MM.1S (cell line): ENCODE data around the gene TPK1.

Experiments
- DNase-seq: peaks from one replicate; pipeline ENCODE4 v3.0.0-alpha.2; 2015
- H2AFZ ChIP-seq: fragments of 300-600 bp; sonication (generic); 2 replicates; pipeline ENCODE4 v1.6.0; 2016; ENCODE audit warnings: antibody characterized with exemption, low read length
- H3F3A ChIP-seq: fragments of 300-600 bp; sonication (generic); 2 replicates; pipeline ENCODE4 v1.6.1; 2016; ENCODE audit warnings: mild to moderate bottlenecking, antibody characterized with exemption, low read length, moderate library complexity, mixed read lengths; ENCODE audit not compliant: insufficient read depth
- H3K27ac ChIP-seq: fragments of 300-600 bp; sonication (generic); 2 replicates; pipeline ENCODE4 v1.5.1; 2016; ENCODE audit warnings: mild to moderate bottlenecking, low read length
- H3K27me3 ChIP-seq: fragments of 300-600 bp; sonication (generic); replicated peaks from 2 replicates; pipeline ENCODE4 v1.6.0; 2016; ENCODE audit warnings: low read length; ENCODE audit not compliant: insufficient read depth
- H3K36me3 ChIP-seq: fragments of 300-600 bp; sonication (generic); replicated peaks from 2 replicates; pipeline ENCODE4 v1.6.1; 2016; ENCODE audit warnings: mild to moderate bottlenecking, low read length, mixed read lengths; ENCODE audit not compliant: insufficient read depth
- H3K4me1 ChIP-seq: fragments of 300-600 bp; sonication (generic); 2 replicates; pipeline ENCODE4 v1.6.1; 2016; ENCODE audit warnings: low read length, mixed read lengths
- H3K4me2 ChIP-seq: fragments of 300-600 bp; sonication (generic); 2 replicates; pipeline ENCODE4 v1.6.0; 2016; ENCODE audit warnings: low read depth, low read length
- H3K4me3 ChIP-seq: fragments of 300-600 bp; sonication (generic); 2 replicates; pipeline ENCODE4 v1.5.1; 2016; ENCODE audit warnings: low read length, mixed read lengths
- H3K79me2 ChIP-seq: fragments of 300-600 bp; sonication (generic); 2 replicates; pipeline ENCODE4 v1.6.1; 2016; ENCODE audit warnings: mixed run types, low read length, mixed read lengths
- H3K9ac ChIP-seq: fragments of 300-600 bp; sonication (generic); 2 replicates; pipeline ENCODE4 v1.6.1; 2016; ENCODE audit warnings: low read length, mixed read lengths
- H3K9me2 ChIP-seq: fragments of 300-600 bp; sonication (generic); replicated peaks from 2 replicates; pipeline ENCODE4 v1.6.1; 2016; ENCODE audit warnings: mild to moderate bottlenecking, low read length, mixed read lengths; ENCODE audit not compliant: insufficient read depth
- H3K9me3 ChIP-seq: fragments of 300-600 bp; sonication (generic); replicated peaks from 2 replicates; pipeline ENCODE4 v1.6.1; 2016; ENCODE audit warnings: mild to moderate bottlenecking, low read length, mixed read lengths; ENCODE audit not compliant: insufficient read depth
- H4K20me1 ChIP-seq: fragments of 300-600 bp; sonication (generic); 2 replicates; pipeline ENCODE4 v1.6.1; 2016; ENCODE audit warnings: mild to moderate bottlenecking, low read length, moderate library complexity, mixed read lengths; ENCODE audit not compliant: insufficient read depth
- EZH2 ChIP-seq: fragments of 300-600 bp; sonication (generic); optimal IDR thresholded peaks from 2 replicates; pipeline ENCODE3; 2017; ENCODE audit warnings: low read depth, mild to moderate bottlenecking, antibody characterized with exemption, low read length, mixed read lengths
- EZH2phosphoT487 ChIP-seq: fragments of 300-600 bp; sonication (generic); IDR thresholded peaks from 2 replicates; pipeline ENCODE4 v1.6.1; 2018; ENCODE audit warnings: antibody characterized with exemption, low read length
- TF ChIP-seq, protein P1 (sequence below): fragments of 300-600 bp; sonication (generic); IDR thresholded peaks from 2 replicates; pipeline ENCODE4 v1.5.1; 2016; ENCODE audit warnings: antibody characterized with exemption, low read length, mixed read lengths

The TPK1 gene

DNA sequence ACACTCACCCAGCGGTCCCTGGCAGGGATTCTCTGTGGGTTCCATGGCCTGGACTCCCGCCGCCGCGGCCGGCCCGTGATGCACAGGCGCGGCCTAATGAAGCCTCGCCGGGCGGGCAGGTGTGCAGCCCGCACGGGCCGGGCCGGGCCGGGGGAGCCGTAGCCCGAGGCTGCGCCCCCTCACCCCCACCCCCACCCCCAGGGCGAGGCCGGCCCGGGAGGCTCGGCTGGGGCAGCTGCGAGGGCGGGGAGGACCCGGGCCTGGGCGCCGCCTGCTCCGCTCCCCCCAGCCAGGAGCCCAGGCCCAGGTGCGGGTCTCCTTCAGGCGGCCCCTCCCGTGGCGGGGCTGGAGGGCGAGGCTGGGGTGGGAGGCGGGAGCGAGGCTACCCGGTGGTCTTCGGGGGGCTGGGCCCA lies 432.2 kb downstream of the TPK1 start, which contains the start of gene NOBOX:
Gene NOBOX (minus strand): TSS at position 45 of the 413 bp plus-strand sequence.
- no peaks in the 10 kb centered on the region for H3K36me3 ChIP-seq
- no peak within 1 kb of the TSS for H3K4me2 ChIP-seq
- no peaks in the 10 kb centered on the region for H3K9me2 ChIP-seq
- H3K4me3 ChIP-seq, result no peak within 1 kb of the TSS
- no peaks in the 10 kb centered on the region for H3K9me3 ChIP-seq
- H3K9ac ChIP-seq, result no peak within 1 kb of the TSS
- no peaks in the 10 kb centered on the region for H3F3A ChIP-seq
- H3K79me2 ChIP-seq, result no peaks in the 10 kb centered on the region
- H3K4me1 ChIP-seq, result no peaks in the 10 kb centered on the region
- no peak within 1 kb of the TSS for H3K27ac ChIP-seq
- H4K20me1 ChIP-seq, result no peaks in the 10 kb centered on the region
- no peak within 1 kb of the TSS for H2AFZ ChIP-seq
- H3K27me3 ChIP-seq, result no peaks in the 10 kb centered on the region
- TF ChIP-seq EZH2 (no peak), EZH2phosphoT487 (no peak)
- TF ChIP-seq, protein P1, sequence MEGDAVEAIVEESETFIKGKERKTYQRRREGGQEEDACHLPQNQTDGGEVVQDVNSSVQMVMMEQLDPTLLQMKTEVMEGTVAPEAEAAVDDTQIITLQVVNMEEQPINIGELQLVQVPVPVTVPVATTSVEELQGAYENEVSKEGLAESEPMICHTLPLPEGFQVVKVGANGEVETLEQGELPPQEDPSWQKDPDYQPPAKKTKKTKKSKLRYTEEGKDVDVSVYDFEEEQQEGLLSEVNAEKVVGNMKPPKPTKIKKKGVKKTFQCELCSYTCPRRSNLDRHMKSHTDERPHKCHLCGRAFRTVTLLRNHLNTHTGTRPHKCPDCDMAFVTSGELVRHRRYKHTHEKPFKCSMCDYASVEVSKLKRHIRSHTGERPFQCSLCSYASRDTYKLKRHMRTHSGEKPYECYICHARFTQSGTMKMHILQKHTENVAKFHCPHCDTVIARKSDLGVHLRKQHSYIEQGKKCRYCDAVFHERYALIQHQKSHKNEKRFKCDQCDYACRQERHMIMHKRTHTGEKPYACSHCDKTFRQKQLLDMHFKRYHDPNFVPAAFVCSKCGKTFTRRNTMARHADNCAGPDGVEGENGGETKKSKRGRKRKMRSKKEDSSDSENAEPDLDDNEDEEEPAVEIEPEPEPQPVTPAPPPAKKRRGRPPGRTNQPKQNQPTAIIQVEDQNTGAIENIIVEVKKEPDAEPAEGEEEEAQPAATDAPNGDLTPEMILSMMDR, result no peak
- no peak for DNase-seq

DNA sequence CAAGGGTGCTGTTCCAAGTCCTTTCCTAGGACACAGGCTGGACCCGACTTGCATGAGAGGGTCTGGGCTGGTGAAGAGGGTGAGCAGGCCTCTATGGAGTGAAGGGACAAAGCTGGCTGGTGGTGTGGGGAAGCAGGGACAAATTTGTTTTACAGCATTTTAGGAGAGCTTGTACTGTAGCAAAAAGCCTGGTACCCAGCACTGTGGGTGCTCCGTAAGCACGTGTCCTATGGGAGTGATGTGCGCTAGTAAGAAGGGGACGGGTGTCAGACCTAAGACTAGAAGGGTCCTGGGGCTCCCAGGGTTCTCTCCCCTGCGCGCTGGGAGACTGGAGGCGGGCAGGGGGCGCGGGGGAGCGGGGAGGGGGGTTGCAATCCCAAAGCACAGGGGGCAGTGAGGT lies 432.8 kb downstream of the TPK1 start:
- Histone ChIP-seq H4K20me1 (no peaks in the 10 kb centered on the region), H3K4me2 (no peak overlapping the region), H3F3A (no peaks in the 10 kb centered on the region), H3K9me2 (no peaks in the 10 kb centered on the region), H3K27me3 (no peaks in the 10 kb centered on the region), H2AFZ (no peak overlapping the region), H3K79me2 (no peaks in the 10 kb centered on the region), H3K27ac (no peak overlapping the region), H3K9me3 (no peaks in the 10 kb centered on the region), H3K4me1 (no peaks in the 10 kb centered on the region), H3K36me3 (no peaks in the 10 kb centered on the region), H3K9ac (no peak overlapping the region), H3K4me3 (no peak overlapping the region)
- DNase-seq, result no peak
- TF ChIP-seq, protein P1, result no peak
- no peak for TF ChIP-seq EZH2
- no peak for TF ChIP-seq EZH2phosphoT487
